ENCODE results near the gene CS.
"Not testable (repeated sequence)": the region's sequence is repeated elsewhere in the genome, so short reads cannot be mapped to it uniquely, and the experiment has no call there.

Gene CS

DNA sequence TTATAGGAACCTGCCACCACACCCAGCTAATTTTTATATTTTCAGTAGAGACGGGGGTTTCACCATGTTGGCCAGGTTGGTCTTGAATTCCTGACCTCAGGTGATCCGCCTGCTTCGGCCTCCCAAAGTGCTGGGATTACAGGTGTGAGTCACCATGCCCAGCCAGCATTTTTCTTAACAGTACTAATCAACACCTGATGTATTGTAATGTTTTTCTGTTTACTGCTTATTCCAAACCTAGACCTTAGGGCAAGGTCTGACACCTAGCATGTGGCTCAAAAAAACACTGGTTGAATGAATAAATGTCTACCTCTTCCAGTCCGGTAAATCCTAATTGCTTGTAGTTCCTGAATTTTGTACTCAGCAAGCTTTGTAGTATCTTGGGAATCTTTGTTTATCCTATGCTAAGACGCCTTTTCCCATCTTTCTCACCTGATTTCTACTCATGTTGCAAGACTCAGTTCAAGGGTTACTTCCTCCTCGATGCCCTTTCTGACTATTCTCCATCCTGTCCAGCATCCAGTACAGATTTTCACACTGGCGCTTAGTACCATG, 30.9 kb upstream of the CS start:
- no peak for DNase-seq
- WGBS (ENCODE audit: extremely low coverage, insufficient coverage, low lambda C conversion rate): no CpG with 5 or more reads among the region's 7 CpGs
- no peak overlapping the region for H2BK15ac ChIP-seq (replicated peaks; ENCODE audit: low read depth)
- no peak overlapping the region for H3K9ac ChIP-seq (ENCODE audit: low read length)
- no peak overlapping the region for H3K4ac ChIP-seq (ENCODE audit: low read depth, low read length)
- no peaks in the 10 kb centered on the region for H3K79me1 ChIP-seq (ENCODE audit: low read length)
- no peaks in the 10 kb centered on the region for H3K79me2 ChIP-seq (ENCODE audit: control insufficient read depth, insufficient read depth, low read length)
- no peak overlapping the region for H2AK5ac ChIP-seq (ENCODE audit: low read length)
- no peak overlapping the region for H3K4me3 ChIP-seq (ENCODE audit: low read length)
- no peak overlapping the region for H3K4me2 ChIP-seq (ENCODE audit: low read length)
- H2BK120ac ChIP-seq (ENCODE audit: low read depth, low read length): no peak overlapping the region
- H3K27me3 ChIP-seq (ENCODE audit: insufficient read depth, low read length, poor library complexity): no peaks in the 10 kb centered on the region
- H3K27ac ChIP-seq (ENCODE audit: low read depth, low read length): no peak overlapping the region
- no peak overlapping the region for H2BK5ac ChIP-seq (ENCODE audit: low read length)
- no peaks in the 10 kb centered on the region for H3K36me3 ChIP-seq (ENCODE audit: control insufficient read depth, insufficient read depth, low read length)
- no peak overlapping the region for H3K18ac ChIP-seq (ENCODE audit: low read length)
- no peak overlapping the region for H3K23ac ChIP-seq (ENCODE audit: low read length)
- no peak overlapping the region for H3K56ac ChIP-seq (ENCODE audit: low read length)
- no peak overlapping the region for H4K5ac ChIP-seq (ENCODE audit: low read length)
- no peak overlapping the region for H4K8ac ChIP-seq (ENCODE audit: low read depth, low read length)
- H3K4me1 ChIP-seq (ENCODE audit: control insufficient read depth, low read depth, low read length): peaks cover 6% of the 10 kb centered on the region

DNA sequence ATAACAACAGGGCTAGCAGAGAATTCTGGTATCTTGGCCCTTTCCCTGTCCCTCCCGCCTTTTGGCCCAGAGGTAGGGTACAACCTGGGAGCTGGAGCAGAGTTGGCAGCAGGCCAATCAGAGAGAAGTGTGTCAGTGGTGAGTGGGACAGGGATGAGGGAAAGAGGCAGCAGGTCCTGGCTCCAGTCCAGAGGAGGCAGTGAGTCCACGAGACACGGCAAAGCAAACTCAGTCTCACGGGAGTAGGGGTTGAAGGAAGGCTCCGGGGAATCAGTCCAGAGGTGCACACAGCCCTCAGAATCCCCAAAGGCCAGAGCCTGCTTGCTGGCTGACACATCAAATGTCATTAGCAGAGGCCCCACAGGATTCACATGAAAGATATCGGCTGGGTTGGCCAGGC, 26.4 kb upstream of the CS start:
- no peaks in the 10 kb centered on the region for H3K36me3 ChIP-seq (ENCODE audit: control insufficient read depth, insufficient read depth, low read length)
- no peak overlapping the region for H3K23ac ChIP-seq (ENCODE audit: low read length)
- H2BK5ac ChIP-seq (ENCODE audit: low read length): no peak overlapping the region
- no CpG with 5 or more reads among the region's 6 CpGs for WGBS (ENCODE audit: extremely low coverage, insufficient coverage, low lambda C conversion rate)
- no peak overlapping the region for H3K4ac ChIP-seq (ENCODE audit: low read depth, low read length)
- H2BK15ac ChIP-seq (replicated peaks; ENCODE audit: low read depth): no peak overlapping the region
- no peak overlapping the region for H2AK5ac ChIP-seq (ENCODE audit: low read length)
- no peaks in the 10 kb centered on the region for H3K27me3 ChIP-seq (ENCODE audit: insufficient read depth, low read length, poor library complexity)
- no peak overlapping the region for H3K4me3 ChIP-seq (ENCODE audit: low read length)
- DNase-seq: no peak
- no peaks in the 10 kb centered on the region for H3K79me1 ChIP-seq (ENCODE audit: low read length)
- no peak overlapping the region for H3K56ac ChIP-seq (ENCODE audit: low read length)
- no peak overlapping the region for H3K27ac ChIP-seq (ENCODE audit: low read depth, low read length)
- no peaks in the 10 kb centered on the region for H3K4me1 ChIP-seq (ENCODE audit: control insufficient read depth, low read depth, low read length)
- no peak overlapping the region for H3K4me2 ChIP-seq (ENCODE audit: low read length)
- H4K5ac ChIP-seq (ENCODE audit: low read length): no peak overlapping the region
- no peak overlapping the region for H2BK120ac ChIP-seq (ENCODE audit: low read depth, low read length)
- no peak overlapping the region for H3K18ac ChIP-seq (ENCODE audit: low read length)
- H4K8ac ChIP-seq (ENCODE audit: low read depth, low read length): no peak overlapping the region
- no peak overlapping the region for H3K9ac ChIP-seq (ENCODE audit: low read length)
- H3K79me2 ChIP-seq (ENCODE audit: control insufficient read depth, insufficient read depth, low read length): no peaks in the 10 kb centered on the region

DNA sequence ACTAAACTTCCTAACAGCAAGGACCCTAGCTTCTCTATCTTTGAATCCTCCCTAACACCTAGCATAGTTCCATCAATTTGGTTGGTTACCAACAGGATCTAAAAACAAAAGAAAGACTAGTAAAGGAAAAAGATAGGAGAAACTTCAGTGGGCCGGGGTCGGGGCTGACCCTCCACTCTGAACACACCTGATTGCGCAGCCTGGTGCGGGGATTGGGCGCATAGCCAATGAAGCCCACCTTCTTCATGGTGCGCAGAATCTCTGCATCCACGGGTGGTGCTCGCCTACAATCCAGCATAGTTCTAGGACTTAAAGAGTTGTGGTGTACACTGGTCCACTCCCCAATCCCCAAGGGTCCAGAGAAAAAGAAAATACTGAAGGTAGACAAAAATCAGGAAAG, 26.0 kb upstream of the CS start:
- Histone ChIP-seq H2AK5ac (ENCODE audit: low read length) (no peak overlapping the region), H3K4me1 (ENCODE audit: control insufficient read depth, low read depth, low read length) (no peaks in the 10 kb centered on the region), H3K18ac (ENCODE audit: low read length) (no peak overlapping the region), H3K27me3 (ENCODE audit: insufficient read depth, low read length, poor library complexity) (no peaks in the 10 kb centered on the region), H3K79me1 (ENCODE audit: low read length) (no peaks in the 10 kb centered on the region), H2BK5ac (ENCODE audit: low read length) (no peak overlapping the region), H3K4me3 (ENCODE audit: low read length) (no peak overlapping the region), H4K8ac (ENCODE audit: low read depth, low read length) (no peak overlapping the region), H3K4ac (ENCODE audit: low read depth, low read length) (no peak overlapping the region), H3K56ac (ENCODE audit: low read length) (no peak overlapping the region), H3K9ac (ENCODE audit: low read length) (no peak overlapping the region), H2BK120ac (ENCODE audit: low read depth, low read length) (no peak overlapping the region), H3K4me2 (ENCODE audit: low read length) (no peak overlapping the region), H4K5ac (ENCODE audit: low read length) (no peak overlapping the region), H3K23ac (ENCODE audit: low read length) (no peak overlapping the region), H3K79me2 (ENCODE audit: control insufficient read depth, insufficient read depth, low read length) (no peaks in the 10 kb centered on the region), H3K36me3 (ENCODE audit: control insufficient read depth, insufficient read depth, low read length) (no peaks in the 10 kb centered on the region), H2BK15ac (replicated peaks; ENCODE audit: low read depth) (no peak overlapping the region), H3K27ac (ENCODE audit: low read depth, low read length) (no peak overlapping the region)
- DNase-seq: no peak
- WGBS (ENCODE audit: extremely low coverage, insufficient coverage, low lambda C conversion rate): no CpG with 5 or more reads among the region's 8 CpGs

DNA sequence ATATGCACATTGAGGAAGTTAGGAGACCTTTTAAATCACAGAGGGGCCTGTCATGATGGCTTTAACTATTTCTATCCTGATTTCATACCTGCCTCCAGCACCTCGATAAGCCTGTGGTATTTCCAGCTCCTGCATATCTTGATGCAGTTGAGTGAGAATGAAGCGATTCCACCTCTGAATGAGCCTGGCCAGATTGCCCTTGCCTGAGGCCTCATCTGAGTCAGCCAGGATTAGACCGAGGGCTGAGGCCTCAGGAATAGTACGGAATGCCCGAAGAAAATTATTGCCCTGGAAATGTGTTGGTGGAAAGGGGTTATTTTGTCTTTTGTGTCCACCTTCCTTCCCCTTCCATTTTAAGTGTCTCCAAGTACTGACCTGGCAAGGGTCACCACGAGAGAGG, 24.1 kb upstream of the CS start:
- WGBS (ENCODE audit: extremely low coverage, insufficient coverage, low lambda C conversion rate): no CpG with 5 or more reads among the region's 6 CpGs
- Histone ChIP-seq H2BK120ac (ENCODE audit: low read depth, low read length) (no peak overlapping the region), H3K56ac (ENCODE audit: low read length) (no peak overlapping the region)

DNA sequence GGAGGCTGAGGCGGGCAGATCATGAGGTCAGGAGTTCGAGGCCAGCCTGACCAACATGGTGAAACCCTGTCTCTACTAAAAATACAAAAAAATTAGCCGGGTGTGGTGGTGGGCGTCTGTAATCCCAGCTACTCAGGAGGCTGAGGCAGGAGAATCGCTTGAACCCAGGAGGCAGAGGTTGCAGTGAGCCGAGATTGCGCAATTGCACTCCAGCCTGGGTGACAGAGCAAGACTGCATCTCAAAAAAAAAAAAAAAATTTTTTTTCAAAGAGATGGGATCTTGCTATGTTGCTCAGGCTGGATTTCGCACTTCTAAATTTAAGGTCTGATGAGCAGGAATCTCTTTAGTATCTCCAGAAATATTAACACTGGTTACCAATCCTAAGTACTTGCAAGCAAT, 21.5 kb upstream of the CS start:
- H3K4me1 ChIP-seq (ENCODE audit: control insufficient read depth, low read depth, low read length); H3K4me3 ChIP-seq (ENCODE audit: low read length); H3K56ac ChIP-seq (ENCODE audit: low read length); H3K9ac ChIP-seq (ENCODE audit: low read length); H3K27ac ChIP-seq (ENCODE audit: low read depth, low read length); H3K23ac ChIP-seq (ENCODE audit: low read length); H2BK5ac ChIP-seq (ENCODE audit: low read length); H3K4ac ChIP-seq (ENCODE audit: low read depth, low read length); H3K79me1 ChIP-seq (ENCODE audit: low read length); H2BK120ac ChIP-seq (ENCODE audit: low read depth, low read length); H2BK15ac ChIP-seq (replicated peaks; ENCODE audit: low read depth); H4K5ac ChIP-seq (ENCODE audit: low read length); H3K27me3 ChIP-seq (ENCODE audit: insufficient read depth, low read length, poor library complexity); H3K4me2 ChIP-seq (ENCODE audit: low read length); H3K79me2 ChIP-seq (ENCODE audit: control insufficient read depth, insufficient read depth, low read length); H3K18ac ChIP-seq (ENCODE audit: low read length); DNase-seq; H4K8ac ChIP-seq (ENCODE audit: low read depth, low read length); H3K36me3 ChIP-seq (ENCODE audit: control insufficient read depth, insufficient read depth, low read length); H2AK5ac ChIP-seq (ENCODE audit: low read length): not testable (repeated sequence)
- no CpG with 5 or more reads among the region's 8 CpGs for WGBS (ENCODE audit: extremely low coverage, insufficient coverage, low lambda C conversion rate)

More for the DNA sequence above, 24.1 kb upstream of the CS start:
- DNase-seq: no peak
- Histone ChIP-seq H4K5ac (ENCODE audit: low read length) (no peak overlapping the region), H3K23ac (ENCODE audit: low read length) (no peak overlapping the region), H3K4me1 (ENCODE audit: control insufficient read depth, low read depth, low read length) (no peaks in the 10 kb centered on the region), H3K79me1 (ENCODE audit: low read length) (no peaks in the 10 kb centered on the region), H3K27ac (ENCODE audit: low read depth, low read length) (no peak overlapping the region), H3K4me3 (ENCODE audit: low read length) (no peak overlapping the region), H3K36me3 (ENCODE audit: control insufficient read depth, insufficient read depth, low read length) (no peaks in the 10 kb centered on the region), H3K4me2 (ENCODE audit: low read length) (no peak overlapping the region), H3K79me2 (ENCODE audit: control insufficient read depth, insufficient read depth, low read length) (no peaks in the 10 kb centered on the region), H3K4ac (ENCODE audit: low read depth, low read length) (no peak overlapping the region), H2BK5ac (ENCODE audit: low read length) (no peak overlapping the region), H2AK5ac (ENCODE audit: low read length) (no peak overlapping the region), H4K8ac (ENCODE audit: low read depth, low read length) (no peak overlapping the region), H2BK15ac (replicated peaks; ENCODE audit: low read depth) (no peak overlapping the region), H3K9ac (ENCODE audit: low read length) (no peak overlapping the region), H3K18ac (ENCODE audit: low read length) (no peak overlapping the region), H3K27me3 (ENCODE audit: insufficient read depth, low read length, poor library complexity) (no peaks in the 10 kb centered on the region)

DNA sequence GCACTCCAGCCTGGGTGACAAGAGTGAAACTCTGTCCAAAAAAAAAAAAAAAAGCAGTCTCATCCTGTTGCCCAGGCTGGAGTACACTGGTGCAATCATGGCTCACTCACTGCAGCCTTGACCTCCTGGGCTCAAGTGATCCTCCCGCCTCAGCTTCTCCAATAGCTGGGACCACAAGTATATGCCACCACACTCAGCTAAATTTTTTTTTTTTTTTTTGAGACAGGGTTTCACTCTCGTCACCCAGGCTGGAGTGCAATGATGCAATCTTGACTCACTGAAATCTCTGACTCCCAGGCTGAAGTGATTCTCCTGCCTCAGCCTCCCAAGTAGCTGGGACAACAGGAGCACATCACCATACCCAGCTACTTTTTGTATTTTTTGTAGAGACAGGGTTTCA, 20.9 kb upstream of the CS start:
- Histone ChIP-seq H3K4ac (ENCODE audit: low read depth, low read length) (no peak overlapping the region), H3K56ac (ENCODE audit: low read length) (no peak overlapping the region), H3K79me2 (ENCODE audit: control insufficient read depth, insufficient read depth, low read length) (no peaks in the 10 kb centered on the region), H2BK15ac (replicated peaks; ENCODE audit: low read depth) (no peak overlapping the region), H4K8ac (ENCODE audit: low read depth, low read length) (no peak overlapping the region), H3K79me1 (ENCODE audit: low read length) (no peaks in the 10 kb centered on the region), H2BK120ac (ENCODE audit: low read depth, low read length) (no peak overlapping the region), H3K4me1 (ENCODE audit: control insufficient read depth, low read depth, low read length) (no peaks in the 10 kb centered on the region), H3K18ac (ENCODE audit: low read length) (no peak overlapping the region), H2BK5ac (ENCODE audit: low read length) (no peak overlapping the region), H3K4me3 (ENCODE audit: low read length) (no peak overlapping the region), H3K36me3 (ENCODE audit: control insufficient read depth, insufficient read depth, low read length) (no peaks in the 10 kb centered on the region), H3K27me3 (ENCODE audit: insufficient read depth, low read length, poor library complexity) (no peaks in the 10 kb centered on the region), H4K5ac (ENCODE audit: low read length) (no peak overlapping the region), H3K9ac (ENCODE audit: low read length) (no peak overlapping the region), H3K23ac (ENCODE audit: low read length) (no peak overlapping the region), H3K4me2 (ENCODE audit: low read length) (no peak overlapping the region), H2AK5ac (ENCODE audit: low read length) (no peak overlapping the region), H3K27ac (ENCODE audit: low read depth, low read length) (no peak overlapping the region)
- WGBS (ENCODE audit: extremely low coverage, insufficient coverage, low lambda C conversion rate): no CpG with 5 or more reads among the region's 2 CpGs
- DNase-seq: no peak
